HepG2 (cell line): ENCODE measurements around the gene PIK3CB. TPM values are rescaled to one million over a fixed set of nuclear protein-coding genes. Genes with fewer than 3 reads are reported as not detected.

Experiments used
- CHD2 ChIP-seq: IDR thresholded peaks from 2 replicates; pipeline ENCODE4 v1.6.1; 2011; ENCODE audit warnings: low read depth, low read length, improper control_type of control experiment
- ETV5 ChIP-seq: IDR thresholded peaks from 2 replicates; pipeline ENCODE4 v1.6.1; 2018; ENCODE audit warnings: missing biosample characterization, missing genetic modification reagents, inconsistent platforms, borderline replicate concordance
- FOXA3 ChIP-seq: IDR thresholded peaks from 2 replicates; pipeline ENCODE4 v1.6.1; 2016; ENCODE audit warnings: missing genetic modification reagents, missing compliant biosample characterization
- IRX3 ChIP-seq: sonication (generic); formaldehyde crosslinking; IDR thresholded peaks from 2 replicates; pipeline ENCODE4 v1.8.1; 2023; ENCODE audit warnings: mild to moderate bottlenecking, low read depth, missing genetic modification reagents, borderline replicate concordance
- NFAT5 ChIP-seq: sonication (generic); formaldehyde crosslinking; IDR thresholded peaks from 2 replicates; pipeline ENCODE4 v1.4.0; 2020; ENCODE audit warnings: missing genetic modification reagents
- RBM22 ChIP-seq: fragments of 200-400 bp; formaldehyde crosslinking; optimal IDR thresholded peaks from 2 replicates; pipeline ENCODE3; 2017; ENCODE audit warnings: mild to moderate bottlenecking, low read length, moderate library complexity
- ZIK1 ChIP-seq: sonication (generic); formaldehyde crosslinking; IDR thresholded peaks from 2 replicates; pipeline ENCODE4 v1.5.0; 2020; ENCODE audit warnings: mild to moderate bottlenecking, low read depth, missing genetic modification reagents, borderline replicate concordance
- ZNF10 ChIP-seq: sonication (generic); formaldehyde crosslinking; IDR thresholded peaks from 2 replicates; pipeline ENCODE4 v1.4.0; 2020; ENCODE audit warnings: mild to moderate bottlenecking, low read depth, missing genetic modification reagents, borderline replicate concordance
- ZNF496 ChIP-seq: sonication (generic); formaldehyde crosslinking; IDR thresholded peaks from 2 replicates; pipeline ENCODE4 v1.8.1; 2023; ENCODE audit warnings: mild to moderate bottlenecking, moderate library complexity, missing genetic modification reagents; ENCODE audit not compliant: insufficient replicate concordance
- ZNF512B ChIP-seq: sonication (generic); formaldehyde crosslinking; IDR thresholded peaks from 2 replicates; pipeline ENCODE4 v1.5.1; 2020; ENCODE audit warnings: missing genetic modification reagents, mild to moderate bottlenecking, borderline replicate concordance
- ZSCAN25 ChIP-seq: sonication (generic); formaldehyde crosslinking; IDR thresholded peaks from 2 replicates; pipeline ENCODE4 v1.8.0; 2022; ENCODE audit warnings: mild to moderate bottlenecking, missing genetic modification reagents
- polyA plus RNA-seq, 8 experiments: library from polyadenylated mRNA; depleted of rRNA in 3 of 8; stranded (reverse) in 7 of 8; unstranded in 1 of 8; fragments of >200 nt; fragmentation: Illumina TruSeq in 4 of 8; extraction: Trizol in 4 of 8; gene quantifications; 2 replicates each; pipeline versions ENCODE4 v1.2.1 to v1.2.3, GENCODE V29; 2011 to 2016; ENCODE audit warnings: low read depth in 4 of 8, missing spikeins in 1 of 8, mixed read lengths in 1 of 8; ENCODE audit not compliant: insufficient read depth in 1 of 8
- total RNA-seq, 5 experiments: library from RNA; depleted of rRNA; stranded (reverse); fragments of >200 nt; fragmentation: Illumina TruSeq; extraction: Trizol; gene quantifications; 2 replicates each; pipeline ENCODE4 v1.2.3, GENCODE V29; 2016; ENCODE audit warnings: low read depth in 1 of 5
- TF ChIP-seq, protein P1 (sequence below): sonication (generic); formaldehyde crosslinking; IDR thresholded peaks from 2 replicates; pipeline ENCODE4 v1.8.0; 2022; ENCODE audit warnings: missing genetic modification reagents, mild to moderate bottlenecking, borderline replicate concordance
- TF ChIP-seq, protein P2 (sequence below): sonication (generic); formaldehyde crosslinking; IDR thresholded peaks from 2 replicates; pipeline ENCODE4 v1.5.0; 2020; ENCODE audit warnings: mild to moderate bottlenecking, missing genetic modification reagents
- TF ChIP-seq, protein P3 (sequence below): sonication (generic); formaldehyde crosslinking; conservative IDR thresholded peaks from 2 replicates; pipeline ENCODE4 v1.4.0; 2020; ENCODE audit warnings: missing genetic modification reagents

PIK3CB gene
- total and polyA plus RNA-seq, 2 of the 13 experiments (the other 11 are each of a cell fraction or from before 2014, with no cell fraction given): 6.6 to 18.7 TPM

GRCh38 chr3:138608322-138609135, 226.2 kb downstream of the PIK3CB start, which contains the start of gene FAIM (continued):
- TF ChIP-seq, protein P1, sequence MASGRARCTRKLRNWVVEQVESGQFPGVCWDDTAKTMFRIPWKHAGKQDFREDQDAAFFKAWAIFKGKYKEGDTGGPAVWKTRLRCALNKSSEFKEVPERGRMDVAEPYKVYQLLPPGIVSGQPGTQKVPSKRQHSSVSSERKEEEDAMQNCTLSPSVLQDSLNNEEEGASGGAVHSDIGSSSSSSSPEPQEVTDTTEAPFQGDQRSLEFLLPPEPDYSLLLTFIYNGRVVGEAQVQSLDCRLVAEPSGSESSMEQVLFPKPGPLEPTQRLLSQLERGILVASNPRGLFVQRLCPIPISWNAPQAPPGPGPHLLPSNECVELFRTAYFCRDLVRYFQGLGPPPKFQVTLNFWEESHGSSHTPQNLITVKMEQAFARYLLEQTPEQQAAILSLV (CRISPR knock-in tag): peak; percentile 28; the same call in 1 of the 2 replicates
- TF ChIP-seq ZNF10 (no peak), RBM22 (peak; percentile 43), FOXA3 (peak; percentile 32), CHD2 (no peak), ZSCAN25 (no peak), IRX3 (CRISPR knock-in tag) (peak; percentile 21; the same call in 1 of the 2 replicates), ZNF512B (CRISPR knock-in tag) (peak; percentile 54; the same call in 1 of the 2 replicates), ZNF496 (CRISPR knock-in tag) (no peak), NFAT5 (0 out of 2 replicates have a peak, but pooled peaks have one; percentile 25), ETV5 (CRISPR knock-in tag) (peak; percentile 32; the same call in 1 of the 2 replicates), ZIK1 (CRISPR knock-in tag) (peak; percentile 56; the same call in 1 of the 2 replicates)
- TF ChIP-seq, protein P2, sequence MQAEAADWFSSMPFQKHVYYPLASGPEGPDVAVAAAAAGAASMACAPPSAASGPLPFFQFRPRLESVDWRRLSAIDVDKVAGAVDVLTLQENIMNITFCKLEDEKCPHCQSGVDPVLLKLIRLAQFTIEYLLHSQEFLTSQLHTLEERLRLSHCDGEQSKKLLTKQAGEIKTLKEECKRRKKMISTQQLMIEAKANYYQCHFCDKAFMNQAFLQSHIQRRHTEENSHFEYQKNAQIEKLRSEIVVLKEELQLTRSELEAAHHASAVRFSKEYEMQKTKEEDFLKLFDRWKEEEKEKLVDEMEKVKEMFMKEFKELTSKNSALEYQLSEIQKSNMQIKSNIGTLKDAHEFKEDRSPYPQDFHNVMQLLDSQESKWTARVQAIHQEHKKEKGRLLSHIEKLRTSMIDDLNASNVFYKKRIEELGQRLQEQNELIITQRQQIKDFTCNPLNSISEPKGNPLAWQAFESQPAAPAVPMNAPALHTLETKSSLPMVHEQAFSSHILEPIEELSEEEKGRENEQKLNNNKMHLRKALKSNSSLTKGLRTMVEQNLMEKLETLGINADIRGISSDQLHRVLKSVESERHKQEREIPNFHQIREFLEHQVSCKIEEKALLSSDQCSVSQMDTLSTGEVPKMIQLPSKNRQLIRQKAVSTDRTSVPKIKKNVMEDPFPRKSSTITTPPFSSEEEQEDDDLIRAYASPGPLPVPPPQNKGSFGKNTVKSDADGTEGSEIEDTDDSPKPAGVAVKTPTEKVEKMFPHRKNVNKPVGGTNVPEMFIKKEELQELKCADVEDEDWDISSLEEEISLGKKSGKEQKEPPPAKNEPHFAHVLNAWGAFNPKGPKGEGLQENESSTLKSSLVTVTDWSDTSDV: peak; percentile 57; the same call in 1 of the 2 replicates
- TF ChIP-seq, protein P3, sequence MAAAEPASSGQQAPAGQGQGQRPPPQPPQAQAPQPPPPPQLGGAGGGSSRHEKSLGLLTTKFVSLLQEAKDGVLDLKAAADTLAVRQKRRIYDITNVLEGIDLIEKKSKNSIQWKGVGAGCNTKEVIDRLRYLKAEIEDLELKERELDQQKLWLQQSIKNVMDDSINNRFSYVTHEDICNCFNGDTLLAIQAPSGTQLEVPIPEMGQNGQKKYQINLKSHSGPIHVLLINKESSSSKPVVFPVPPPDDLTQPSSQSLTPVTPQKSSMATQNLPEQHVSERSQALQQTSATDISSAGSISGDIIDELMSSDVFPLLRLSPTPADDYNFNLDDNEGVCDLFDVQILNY (CRISPR knock-in tag): peak; percentile 85
